ENCODE results near the gene ATP1B2. TPM values are rescaled to one million over a fixed set of nuclear protein-coding genes. Genes with fewer than 3 reads are reported as not detected.

The ATP1B2 gene
- total RNA-seq, 2 experiments from 2014 or later = 0.32 to 0.33 TPM

GRCh38 chr17:7684851-7685532, 34.3 kb downstream of the ATP1B2 start:
- ATAC-seq (no peak), DNase-seq (no peak)
- peaks cover 21% of the 10 kb centered on the region for H3K36me3 Mint-ChIP-seq (ENCODE audit: low read depth)
- H3K27ac Mint-ChIP-seq = peak overlapping the region; percentile 97
- no peaks in the 10 kb centered on the region for H3K27me3 Mint-ChIP-seq
- ChIA-PET POLR2A (interaction anchor here (0.6 to 1.7 kb wide), 5 partner anchors 19 to 454 kb away, joined by 3 to 4 read pairs (median 3); partner anchors contain the start of gene SAT2), CTCF (interaction anchor here (0.6 to 3.8 kb wide), 6 partner anchors 11 to 373 kb away, joined by 3 to 31 read pairs (median 3); partner anchors contain the start of genes FXR2 and SAT2)
- peak overlapping the region; percentile 83 for H3K4me3 Mint-ChIP-seq
- intact Hi-C loops (cut with DNase I, micrococcal nuclease) = loop anchor here (5.0 kb wide), 7 partner anchors 157 to 1043 kb away; partner anchors contain the start of genes CYB5D1 (in 1 of the 2), KIAA0753 (in 1 of the 2), NAA38 (in 1 of the 2) and SLC16A13 (in 1 of the 2)
- H3K9me3 Mint-ChIP-seq (ENCODE audit: low read depth) = no peaks in the 10 kb centered on the region
- H3K4me1 Mint-ChIP-seq = peaks cover 36% of the 10 kb centered on the region

GRCh38 chr17:7685533-7686221, 35.0 kb downstream of the ATP1B2 start:
- Mint-ChIP-seq H3K27ac (peak overlapping the region; percentile 97), H3K36me3 (ENCODE audit: low read depth) (peaks cover 25% of the 10 kb centered on the region), H3K4me3 (peak overlapping the region; percentile 83), H3K9me3 (ENCODE audit: low read depth) (no peaks in the 10 kb centered on the region), H3K4me1 (peaks cover 40% of the 10 kb centered on the region), H3K27me3 (no peaks in the 10 kb centered on the region)
- POLR2A ChIA-PET = interaction anchor here (0.5 to 3.7 kb wide), 19 partner anchors 12 to 681 kb away, joined by 3 to 39 read pairs (median 5); partner anchors contain the start of genes ATP1B2, CD68, FXR2 and MPDU1
- intact Hi-C loops (cut with DNase I, micrococcal nuclease) = loop anchor here (1.0 to 5.0 kb wide), 25 partner anchors 71 to 1043 kb away; partner anchors contain the start of genes EIF5A (in 2 of the 2), POLR2A (in 2 of the 2), TMEM102 (in 2 of the 2) and ALOXE3 (in 1 of the 2)
- ATAC-seq (peak; percentile 47), DNase-seq (peak; percentile 96)
- CTCF ChIA-PET = interaction anchor here (0.6 to 3.8 kb wide), 9 partner anchors 12 to 434 kb away, joined by 3 to 31 read pairs (median 3); partner anchors contain the start of genes FXR2 and SAT2

- Mint-ChIP-seq H3K9me3 (ENCODE audit: low read depth) (no peaks in the 10 kb centered on the region), H3K36me3 (ENCODE audit: low read depth) (peaks cover 27% of the 10 kb centered on the region), H3K4me3 (peak overlapping the region; percentile 83), H3K27ac (peak overlapping the region; percentile 97), H3K4me1 (peaks cover 40% of the 10 kb centered on the region), H3K27me3 (no peaks in the 10 kb centered on the region)
- intact Hi-C loops (cut with DNase I, micrococcal nuclease) = loop anchor here (1.0 to 5.0 kb wide), 26 partner anchors 72 to 1044 kb away; partner anchors contain the start of genes EIF5A (in 2 of the 2), MPDU1 (in 2 of the 2), POLR2A (in 2 of the 2) and TMEM102 (in 2 of the 2)
- DNase-seq (peak; percentile 89), ATAC-seq (peak; percentile 43)
- ChIA-PET POLR2A (interaction anchor here (0.5 to 3.7 kb wide), 32 partner anchors 13 to 682 kb away, joined by 3 to 39 read pairs (median 5); partner anchors contain the start of genes ATP1B2, CD68, CYB5D1 and FXR2), CTCF (interaction anchor here (0.6 to 4.8 kb wide), 29 partner anchors 13 to 477 kb away, joined by 3 to 31 read pairs (median 5); partner anchors contain the start of genes DNAH2, EFNB3, FXR2 and MPDU1)
Measured at GRCh38 chr17:7686222-7687071, 35.7 kb downstream of the ATP1B2 start.

GRCh38 chr17:7687072-7687907, 36.6 kb downstream of the ATP1B2 start, which contains the start of gene TP53:
TP53 (minus strand) TSS chr17:7687490; CDS start chr17:7676594, 10,896 bp downstream.
- Mint-ChIP-seq H3K9me3 (ENCODE audit: low read depth) (no peaks in the 10 kb centered on the region), H3K4me3 (peak within 1 kb of the TSS; percentile 83), H3K27ac (peak within 1 kb of the TSS; percentile 97), H3K4me1 (peaks cover 40% of the 10 kb centered on the region), H3K27me3 (no peaks in the 10 kb centered on the region), H3K36me3 (ENCODE audit: low read depth) (peaks cover 29% of the 10 kb centered on the region)
- DNase-seq = peak; percentile 93
- POLR2A ChIA-PET = interaction anchor here (0.6 to 3.7 kb wide), 30 partner anchors 14 to 696 kb away, joined by 3 to 39 read pairs (median 5); partner anchors contain the start of genes ATP1B2, CD68, CNTROB and CYB5D1
- intact Hi-C loops (cut with DNase I, micrococcal nuclease) = loop anchor here (1.0 to 5.0 kb wide), 16 partner anchors 72 to 1045 kb away; partner anchors contain the start of genes ALOXE3 (in 1 of the 2), CTC1 (in 1 of the 2), CYB5D1 (in 1 of the 2) and EIF5A (in 1 of the 2)
- CTCF ChIA-PET = interaction anchor here (0.6 to 4.8 kb wide), 51 partner anchors 9 to 652 kb away, joined by 3 to 31 read pairs (median 4); partner anchors contain the start of genes ATP1B2, DNAH2, DVL2 and EFNB3
- ATAC-seq = peak; percentile 62

- ChIA-PET CTCF (interaction anchor here (0.5 to 4.8 kb wide), 53 partner anchors 10 to 652 kb away, joined by 3 to 31 read pairs (median 4); partner anchors contain the start of genes ACAP1, ATP1B2, CYB5D1 and DNAH2), POLR2A (interaction anchor here (0.6 to 3.7 kb wide), 23 partner anchors 15 to 695 kb away, joined by 3 to 39 read pairs (median 6); partner anchors contain the start of genes ATP1B2, CD68, CNTROB and CYB5D1)
- no peaks in the 10 kb centered on the region for H3K9me3 Mint-ChIP-seq (ENCODE audit: low read depth)
- H3K27ac Mint-ChIP-seq = peak within 1 kb of the TSS; percentile 97
- peaks cover 35% of the 10 kb centered on the region for H3K4me1 Mint-ChIP-seq
- peak; percentile 97 for DNase-seq
- H3K36me3 Mint-ChIP-seq (ENCODE audit: low read depth) = peaks cover 35% of the 10 kb centered on the region
- intact Hi-C loops (cut with DNase I, micrococcal nuclease) = loop anchor here (1.0 to 5.0 kb wide), 27 partner anchors 56 to 1046 kb away; partner anchors contain the start of genes FXR2 (in 2 of the 2), NAA38 (in 2 of the 2), ALOXE3 (in 1 of the 2) and CNTROB (in 1 of the 2)
- H3K27me3 Mint-ChIP-seq = no peaks in the 10 kb centered on the region
- ATAC-seq = peak; percentile 81
- peak within 1 kb of the TSS; percentile 83 for H3K4me3 Mint-ChIP-seq
Measured at GRCh38 chr17:7687908-7688807, 37.4 kb downstream of the ATP1B2 start, which contains the start of gene WRAP53. WRAP53 (plus strand) TSS chr17:7688477; CDS start chr17:7688649, 172 bp downstream.

GRCh38 chr17:7688808-7689316, 38.1 kb downstream of the ATP1B2 start:
- Mint-ChIP-seq H3K4me1 (peaks cover 32% of the 10 kb centered on the region), H3K36me3 (ENCODE audit: low read depth) (peaks cover 39% of the 10 kb centered on the region)
- POLR2A ChIA-PET = interaction anchor here (1.0 to 3.7 kb wide), 3 partner anchors 16 to 110 kb away, joined by 4 to 32 read pairs (median 25); partner anchors contain the start of genes CD68, EFNB3 and FXR2

GRCh38 chr17:7695586-7695985, 44.9 kb downstream of the ATP1B2 start:
- CTCF ChIA-PET = no interaction called here
- H3K4me1 Mint-ChIP-seq = no peaks in the 10 kb centered on the region
- H3K27me3 Mint-ChIP-seq = no peaks in the 10 kb centered on the region
- peaks cover 43% of the 10 kb centered on the region for H3K36me3 Mint-ChIP-seq (ENCODE audit: low read depth)
- H3K27ac Mint-ChIP-seq = no peak overlapping the region
- no peaks in the 10 kb centered on the region for H3K9me3 Mint-ChIP-seq (ENCODE audit: low read depth)
- DNase-seq = no peak
- no peak overlapping the region for H3K4me3 Mint-ChIP-seq
- POLR2A ChIA-PET = no interaction called here
- ATAC-seq = no peak
- intact Hi-C loops (cut with DNase I, micrococcal nuclease) = no loop called here

More at GRCh38 chr17:7688808-7689316, 38.1 kb downstream of the ATP1B2 start:
- peak overlapping the region; percentile 80 for H3K27ac Mint-ChIP-seq
- DNase-seq (no peak), ATAC-seq (no peak)
- H3K9me3 Mint-ChIP-seq (ENCODE audit: low read depth) = no peaks in the 10 kb centered on the region
- peak overlapping the region; percentile 83 for H3K4me3 Mint-ChIP-seq
- intact Hi-C loops (cut with DNase I, micrococcal nuclease) = loop anchor here (1.0 to 5.0 kb wide), 18 partner anchors 57 to 1047 kb away; partner anchors contain the start of genes NAA38 (in 2 of the 2), CNTROB (in 1 of the 2), CYB5D1 (in 1 of the 2) and FXR2 (in 1 of the 2)
- CTCF ChIA-PET = interaction anchor here (0.6 to 4.8 kb wide), 15 partner anchors 10 to 392 kb away, joined by 3 to 31 read pairs (median 4); partner anchors contain the start of genes ACAP1, CYB5D1, EFNB3 and FXR2
- no peaks in the 10 kb centered on the region for H3K27me3 Mint-ChIP-seq

GRCh38 chr17:7697828-7698588, 47.3 kb downstream of the ATP1B2 start:
- no peaks in the 10 kb centered on the region for H3K27me3 Mint-ChIP-seq
- ATAC-seq (no peak), DNase-seq (no peak)
- no peaks in the 10 kb centered on the region for H3K4me1 Mint-ChIP-seq
- POLR2A ChIA-PET = no interaction called here
- H3K4me3 Mint-ChIP-seq = no peak overlapping the region
- H3K36me3 Mint-ChIP-seq (ENCODE audit: low read depth) = peaks cover 50% of the 10 kb centered on the region
- CTCF ChIA-PET = no interaction called here
- intact Hi-C loops (cut with DNase I, micrococcal nuclease) = no loop called here
- H3K9me3 Mint-ChIP-seq (ENCODE audit: low read depth) = no peaks in the 10 kb centered on the region
- H3K27ac Mint-ChIP-seq = no peak overlapping the region
